GM12878 (cell line): Measurements from ENCODE around the gene RAP1GAP2. TPM values are rescaled to one million over a fixed set of nuclear protein-coding genes. Genes with fewer than 3 reads are reported as not detected.

Experiments used
- ATAC-seq: fragments of 200-7000 bp; cut with Tn5 transposase; 3 replicates; pipeline ENCODE4 v1.9.1; 2020; ENCODE audit warnings: mild to moderate bottlenecking, moderate library complexity
- BruUV-seq: library from RNA; stranded (reverse); fragments of 400-500 nt; replicated peaks from 2 replicates; lab custom pipeline; 2021; lab: Mats Ljungman, UMichigan
- CTCF ChIA-PET: fragments of 300-600 bp; sonication (Branson Sonifier 250); formaldehyde crosslinking; extraction: SDS; loops from one replicate; lab custom pipeline; 2021; ENCODE audit warnings: inconsistent platforms; lab: Yijun Ruan, JAX
- POLR2A ChIA-PET: fragments of 350-600 bp; formaldehyde crosslinking; extraction: SDS; loops from one replicate; lab custom pipeline; 2021; ENCODE audit warnings: inconsistent platforms; lab: Charles Lee
- RAD21 ChIA-PET: fragments of 300-600 bp; sonication (Branson Sonifier 250); formaldehyde crosslinking; loops from one replicate; lab custom pipeline; 2023; ENCODE audit warnings: antibody characterized with exemption; ENCODE audit not compliant: unreplicated experiment; lab: Charles Lee
- SMC1A ChIA-PET: fragments of 300-600 bp; sonication (Branson Sonifier 250); formaldehyde crosslinking; loops from one replicate; lab custom pipeline; 2023; ENCODE audit not compliant: unreplicated experiment, uncharacterized antibody; lab: Charles Lee
- DNase-seq: peaks from one replicate; pipeline ENCODE4 v3.0.0-alpha.2; 2011; ENCODE audit warnings: low read depth, low spot score
- FAIRE-seq: peaks from 3 replicates; lab custom pipeline; 2011; peaks lifted over from hg19 to GRCh38; lab: Jason Lieb, UNC
- H2AFZ ChIP-seq: 2 replicates; pipeline ENCODE4 v1.6.0; 2011; ENCODE audit warnings: low read depth, low read length, control low read depth; ENCODE audit not compliant: control insufficient read depth
- H3K27ac ChIP-seq: 2 replicates; pipeline ENCODE4 v1.5.1; 2011; ENCODE audit warnings: control low read depth; ENCODE audit not compliant: control insufficient read depth, insufficient read depth
- H3K27me3 ChIP-seq, 2 experiments: replicated peaks in 1 of 2; 2 replicates each; pipeline versions ENCODE4 v1.6.0 to v1.6.1; 2011; ENCODE audit warnings: low read length in 1 of 2; ENCODE audit not compliant: control insufficient read depth in 2 of 2, insufficient read depth in 2 of 2
- H3K36me3 ChIP-seq, 2 experiments: 2 replicates each; pipeline ENCODE4 v1.5.1; 2011; ENCODE audit warnings: low read length in 1 of 2; ENCODE audit not compliant: control insufficient read depth in 2 of 2, insufficient read depth in 2 of 2
- H3K4me1 ChIP-seq: 2 replicates; pipeline ENCODE4 v1.6.1; 2011; ENCODE audit warnings: mild to moderate bottlenecking, low read length, moderate library complexity, mixed read lengths; ENCODE audit not compliant: control insufficient read depth, insufficient read depth
- H3K4me2 ChIP-seq: 2 replicates; pipeline ENCODE4 v1.6.0; 2011; ENCODE audit warnings: control low read depth; ENCODE audit not compliant: control insufficient read depth, insufficient read depth
- H3K4me3 ChIP-seq: fragments of 200-600 bp; sonication (generic); 2 replicates; pipeline ENCODE4 v1.5.1; 2016
- H3K79me2 ChIP-seq: 2 replicates; pipeline ENCODE4 v1.6.0; 2011; ENCODE audit warnings: low read length; ENCODE audit not compliant: control insufficient read depth, insufficient read depth
- H3K9ac ChIP-seq: 2 replicates; pipeline ENCODE4 v1.8.0; 2011; ENCODE audit warnings: low read length, control low read depth, mixed read lengths; ENCODE audit not compliant: control insufficient read depth, insufficient read depth
- H3K9me3 ChIP-seq: replicated peaks from 3 replicates; pipeline ENCODE4 v1.5.1; 2011; ENCODE audit warnings: mild to moderate bottlenecking, low read length; ENCODE audit not compliant: control insufficient read depth, insufficient read depth
- H4K20me1 ChIP-seq: 2 replicates; pipeline ENCODE4 v1.6.0; 2011; ENCODE audit not compliant: control insufficient read depth, insufficient read depth
- BHLHE40 ChIP-seq, 2 experiments: fragments of 450-650 bp in 1 of 2; IDR thresholded peaks; 2 replicates each; pipeline ENCODE4 v1.6.1; 2011 to 2017; ENCODE audit warnings: low read depth in 2 of 2, borderline replicate concordance in 1 of 2, improper control_type of control experiment in 1 of 2, low read length in 1 of 2, mild to moderate bottlenecking in 1 of 2
- CBX5 ChIP-seq: sonication (generic); IDR thresholded peaks from 2 replicates; pipeline ENCODE4 v1.6.1; 2016; ENCODE audit warnings: low read depth, moderate library complexity, mild to moderate bottlenecking, inconsistent platforms
- HCFC1 ChIP-seq: fragments of 150-350 bp; IDR thresholded peaks from 2 replicates; pipeline ENCODE4 v1.6.1; 2014; ENCODE audit warnings: low read length
- TARDBP ChIP-seq: IDR thresholded peaks from 2 replicates; pipeline ENCODE4 v1.6.1; 2016; ENCODE audit warnings: borderline replicate concordance
- WGBS: methylation state at CpG from one replicate; pipeline ENCODE4 v1.1.6; 2016; ENCODE audit warnings: low lambda C conversion rate; ENCODE audit not compliant: insufficient replicate concordance, insufficient coverage; ENCODE audit errors: missing lambda C conversion rate; 5-methylcytosine and 5-hydroxymethylcytosine counted together
- in situ Hi-C: fragments of 300-500 bp; cut with MboI; formaldehyde crosslinking; loops from 9 replicates; pipeline ENCODE4 v1.14.3; 2018; ENCODE audit warnings: mixed read lengths
- intact Hi-C: fragments of 100-400 bp; cut with micrococcal nuclease; formaldehyde crosslinking; loops from one replicate; pipeline ENCODE4 v1.14.2; 2022; ENCODE audit not compliant: unreplicated experiment
- polyA plus RNA-seq, 11 experiments: library from polyadenylated mRNA; depleted of rRNA in 4 of 11; unstranded in 6 of 11; stranded (reverse) in 5 of 11; fragments of >200 nt; fragmentation: Nextera tagmentation in 4 of 11; fragmentation: Illumina TruSeq in 1 of 11; extraction: Ambion mirVana in 4 of 11; extraction: Trizol in 1 of 11; gene quantifications; 1 replicate in 1 of 11; 2 replicates in 10 of 11; pipeline versions ENCODE4 v1.2.1 to v1.2.3, GENCODE V29; 2011 to 2016; ENCODE audit warnings: inconsistent platforms in 2 of 11, missing spikeins in 2 of 11, low read depth in 1 of 11
- total RNA-seq, 4 experiments: library from RNA; depleted of rRNA in 3 of 4; stranded (reverse); fragments of >200 nt in 3 of 4; fragmentation: Illumina TruSeq in 1 of 4; extraction: Trizol in 1 of 4; gene quantifications; 2 replicates each; pipeline versions ENCODE4 v1.2.1 to v1.2.3, GENCODE V29; 2013 to 2021
- TF ChIP-seq, protein P1 (sequence below): fragments of 450-650 bp; IDR thresholded peaks from 2 replicates; pipeline ENCODE4 v1.6.1; 2016; ENCODE audit warnings: mild to moderate bottlenecking, moderate library complexity, borderline replicate concordance

Gene RAP1GAP2
- total and polyA plus RNA-seq, 10 of the 15 experiments (the other 5 are each of a cell fraction or from before 2014, with no cell fraction given) = 0.03 to 0.95 (median 0.49) TPM; not detected in 2

DNA sequence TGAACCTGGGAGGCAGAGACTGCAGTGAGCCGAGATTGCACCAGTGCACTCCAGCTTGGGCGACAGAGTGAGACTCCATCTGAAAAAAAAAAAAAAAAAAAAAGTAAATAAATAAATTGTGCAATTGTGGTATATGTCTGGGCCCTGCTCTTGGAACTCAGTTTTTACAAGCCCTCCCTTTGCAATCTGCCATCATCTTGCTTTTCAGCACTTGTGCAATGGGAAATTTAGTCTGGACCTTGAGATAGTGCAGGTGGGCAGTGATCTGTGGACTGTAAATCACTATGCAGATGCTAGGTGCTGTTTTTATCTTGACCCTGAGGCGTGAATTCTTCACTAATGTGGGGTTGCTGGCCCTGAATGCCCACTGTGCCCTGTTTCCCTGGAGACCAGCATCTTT lies 6.5 kb upstream of the RAP1GAP2 start (continued):
- TF ChIP-seq, protein P1, sequence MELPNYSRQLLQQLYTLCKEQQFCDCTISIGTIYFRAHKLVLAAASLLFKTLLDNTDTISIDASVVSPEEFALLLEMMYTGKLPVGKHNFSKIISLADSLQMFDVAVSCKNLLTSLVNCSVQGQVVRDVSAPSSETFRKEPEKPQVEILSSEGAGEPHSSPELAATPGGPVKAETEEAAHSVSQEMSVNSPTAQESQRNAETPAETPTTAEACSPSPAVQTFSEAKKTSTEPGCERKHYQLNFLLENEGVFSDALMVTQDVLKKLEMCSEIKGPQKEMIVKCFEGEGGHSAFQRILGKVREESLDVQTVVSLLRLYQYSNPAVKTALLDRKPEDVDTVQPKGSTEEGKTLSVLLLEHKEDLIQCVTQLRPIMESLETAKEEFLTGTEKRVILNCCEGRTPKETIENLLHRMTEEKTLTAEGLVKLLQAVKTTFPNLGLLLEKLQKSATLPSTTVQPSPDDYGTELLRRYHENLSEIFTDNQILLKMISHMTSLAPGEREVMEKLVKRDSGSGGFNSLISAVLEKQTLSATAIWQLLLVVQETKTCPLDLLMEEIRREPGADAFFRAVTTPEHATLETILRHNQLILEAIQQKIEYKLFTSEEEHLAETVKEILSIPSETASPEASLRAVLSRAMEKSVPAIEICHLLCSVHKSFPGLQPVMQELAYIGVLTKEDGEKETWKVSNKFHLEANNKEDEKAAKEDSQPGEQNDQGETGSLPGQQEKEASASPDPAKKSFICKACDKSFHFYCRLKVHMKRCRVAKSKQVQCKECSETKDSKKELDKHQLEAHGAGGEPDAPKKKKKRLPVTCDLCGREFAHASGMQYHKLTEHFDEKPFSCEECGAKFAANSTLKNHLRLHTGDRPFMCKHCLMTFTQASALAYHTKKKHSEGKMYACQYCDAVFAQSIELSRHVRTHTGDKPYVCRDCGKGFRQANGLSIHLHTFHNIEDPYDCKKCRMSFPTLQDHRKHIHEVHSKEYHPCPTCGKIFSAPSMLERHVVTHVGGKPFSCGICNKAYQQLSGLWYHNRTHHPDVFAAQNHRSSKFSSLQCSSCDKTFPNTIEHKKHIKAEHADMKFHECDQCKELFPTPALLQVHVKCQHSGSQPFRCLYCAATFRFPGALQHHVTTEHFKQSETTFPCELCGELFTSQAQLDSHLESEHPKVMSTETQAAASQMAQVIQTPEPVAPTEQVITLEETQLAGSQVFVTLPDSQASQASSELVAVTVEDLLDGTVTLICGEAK = no peak
- TF ChIP-seq HCFC1 (no peak), CBX5 (no peak), TARDBP (no peak)

DNA sequence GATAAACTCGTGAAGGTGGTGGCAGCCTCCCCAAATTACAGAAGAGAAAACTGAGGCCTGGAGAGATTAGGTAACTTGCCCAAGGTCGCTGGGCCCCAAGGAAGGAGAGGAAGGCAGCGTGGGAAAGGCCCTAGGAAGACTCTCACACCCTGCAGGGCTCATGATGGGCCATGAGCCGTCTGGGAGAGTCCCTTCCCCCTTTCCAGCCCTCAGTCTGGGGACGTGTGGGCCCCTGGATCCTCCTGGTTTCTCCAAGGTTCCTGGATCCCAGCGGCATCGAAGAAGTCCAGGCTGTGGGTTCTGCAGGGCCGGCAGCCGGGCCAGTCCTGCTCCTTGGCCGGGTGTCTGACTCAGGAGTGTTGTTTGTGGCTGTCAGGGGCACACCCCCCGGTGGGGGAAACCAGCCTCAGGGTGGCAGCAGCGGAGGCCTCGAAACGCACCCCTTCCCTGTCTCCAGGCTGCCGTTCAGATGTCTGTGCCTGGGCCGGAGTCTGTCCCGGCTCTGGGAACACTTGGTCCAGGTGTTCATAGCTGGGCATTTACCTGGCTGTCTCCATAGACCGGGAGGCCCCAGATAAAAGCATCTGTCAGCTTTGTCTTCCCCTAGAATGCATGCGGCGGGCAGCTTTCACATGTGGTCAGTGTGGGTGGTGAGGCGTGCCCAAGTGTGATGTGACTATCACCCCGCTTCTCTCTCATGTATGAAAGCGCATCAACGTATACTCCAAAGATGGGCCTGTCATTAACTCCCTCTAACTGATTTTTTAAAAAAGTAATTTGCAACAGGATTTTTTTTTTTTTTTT lies 3.7 kb upstream of the RAP1GAP2 start:
- Histone ChIP-seq H2AFZ (no peak overlapping the region), H3K36me3 (no peaks in the 10 kb centered on the region), H3K9ac (no peak overlapping the region), H3K27ac (no peak overlapping the region), H3K4me3 (no peak overlapping the region), H3K79me2 (no peaks in the 10 kb centered on the region), H4K20me1 (no peaks in the 10 kb centered on the region), H3K9me3 (no peaks in the 10 kb centered on the region), H3K4me1 (peaks cover 26% of the 10 kb centered on the region), H3K4me2 (no peak overlapping the region), H3K27me3 (peaks cover 0 to 2% of the 10 kb centered on the region in 2 experiments; a peak in 1 of 4 replicates)
- in situ Hi-C loops (no loop called here), intact Hi-C loops (no loop called here)
- ChIA-PET RAD21 (no interaction called here), POLR2A (no interaction called here), CTCF (no interaction called here), SMC1A (interaction anchor here (1.2 kb wide), 1 partner anchor 80 kb away, joined by 3 read pairs; no protein-coding TSS in a partner anchor)
- ATAC-seq (peak; percentile 66), DNase-seq (no peak), FAIRE-seq (no peak)
- 34% methylated on average over 24 of the region's 24 CpGs for WGBS
- TF ChIP-seq HCFC1 (no peak), BHLHE40 (IDR thresholded peaks at IDR 0.05; ENCODE audit: borderline replicate concordance in 1 of 2, low read depth in 2 of 2, low read length in 1 of 2) (peak; percentile 27 to 64; a peak in 2 of 4 replicates)
- BruUV-seq = no TSS peak
